Retinal pigment epithelial cell (primary cell): ENCODE results near the gene MXRA5.
A peak's percentile ranks its signal among the peaks of the same experiment; 100 is the strongest.
"Not testable (repeated sequence)": the region's sequence is repeated elsewhere in the genome, so short reads cannot be mapped to it uniquely, and the experiment has no call there.

Source experiments
- DNase-seq: peaks from one replicate; pipeline ENCODE4 v3.0.0-alpha.2; 2010; ENCODE audit warnings: low read depth
- H3K4me3 ChIP-seq: 2 replicates; pipeline ENCODE4 v1.5.1; 2011; ENCODE audit warnings: mild to moderate bottlenecking, low read length, control low read depth, moderate library complexity
- CTCF ChIP-seq: conservative IDR thresholded peaks from 2 replicates; pipeline ENCODE4 v1.5.1; 2011; ENCODE audit warnings: low read depth, low read length, control low read depth, inconsistent platforms

MXRA5 gene

GRCh38 chrX:3362956-3363355, 16.5 kb upstream of the MXRA5 start:
- H3K4me3 ChIP-seq, result no peak overlapping the region
- no peak for DNase-seq
- no peak for TF ChIP-seq CTCF

GRCh38 chrX:3360881-3361280, 14.4 kb upstream of the MXRA5 start:
- no peak overlapping the region for H3K4me3 ChIP-seq
- no peak for DNase-seq
- no peak for TF ChIP-seq CTCF

- not testable (repeated sequence) for H3K4me3 ChIP-seq, DNase-seq
Measured at GRCh38 chrX:3352741-3353140, 6.3 kb upstream of the MXRA5 start.

- no peak for DNase-seq
- no peak overlapping the region for H3K4me3 ChIP-seq
- TF ChIP-seq CTCF, result no peak
Measured at GRCh38 chrX:3351276-3351675, 4.8 kb upstream of the MXRA5 start.

GRCh38 chrX:3348191-3348590, 1.7 kb upstream of the MXRA5 start:
- no peak overlapping the region for H3K4me3 ChIP-seq
- no peak for TF ChIP-seq CTCF
- no peak for DNase-seq

GRCh38 chrX:3345281-3346191, 916 bp downstream of the MXRA5 start:
- peak overlapping the region; percentile 50 for H3K4me3 ChIP-seq
- peak; percentile 34 for DNase-seq
- TF ChIP-seq CTCF, result no peak

- not testable (repeated sequence) for H3K4me3 ChIP-seq, DNase-seq
Measured at GRCh38 chrX:3343569-3343968, 2.9 kb downstream of the MXRA5 start.

GRCh38 chrX:3340016-3340415, 6.4 kb downstream of the MXRA5 start:
- DNase-seq, result no peak
- no peak for TF ChIP-seq CTCF
- no peak overlapping the region for H3K4me3 ChIP-seq
